H9 (cell line): ENCODE results near the gene EHHADH. TPM values are rescaled to one million over a fixed set of nuclear protein-coding genes. Genes with fewer than 3 reads are reported as not detected.

Experiments
- DNase-seq: peaks from one replicate; pipeline ENCODE4 v3.0.0-alpha.2; 2017
- H2AFZ ChIP-seq: one replicate; pipeline ENCODE4 v1.6.1; 2013; ENCODE audit warnings: mild to moderate bottlenecking, low read length, control low read depth, moderate library complexity
- H2AK5ac ChIP-seq: 2 replicates; pipeline ENCODE4 v1.6.1; 2013; ENCODE audit warnings: low read length, control low read depth, mixed read lengths; ENCODE audit not compliant: insufficient read length
- H2BK120ac ChIP-seq: one replicate; pipeline ENCODE4 v1.6.1; 2013; ENCODE audit warnings: low read depth, mild to moderate bottlenecking, low read length, control low read depth, inconsistent platforms; ENCODE audit not compliant: poor library complexity, severe bottlenecking
- H2BK12ac ChIP-seq: 2 replicates; pipeline ENCODE4 v1.6.1; 2013; ENCODE audit warnings: low read length, control low read depth, mixed read lengths, low read depth; ENCODE audit not compliant: insufficient read length
- H2BK15ac ChIP-seq: 2 replicates; pipeline ENCODE4 v1.6.1; 2013; ENCODE audit warnings: low read depth, low read length, control low read depth
- H2BK20ac ChIP-seq: one replicate; pipeline ENCODE4 v1.6.1; 2013; ENCODE audit warnings: low read depth, mild to moderate bottlenecking, low read length, control low read depth, inconsistent platforms; ENCODE audit not compliant: poor library complexity, severe bottlenecking
- H2BK5ac ChIP-seq: 2 replicates; pipeline ENCODE4 v1.6.1; 2013; ENCODE audit warnings: low read length, control low read depth, mixed read lengths; ENCODE audit not compliant: insufficient read length
- H3K14ac ChIP-seq: 2 replicates; pipeline ENCODE4 v1.6.1; 2013; ENCODE audit warnings: low read length, control low read depth; ENCODE audit not compliant: insufficient read depth
- H3K18ac ChIP-seq: 2 replicates; pipeline ENCODE4 v1.6.1; 2013; ENCODE audit warnings: low read depth, mild to moderate bottlenecking, mixed read lengths, low read length, control low read depth; ENCODE audit not compliant: insufficient read length
- H3K23ac ChIP-seq: 2 replicates; pipeline ENCODE4 v1.6.1; 2013; ENCODE audit warnings: low read length, control low read depth, mixed read lengths, low read depth; ENCODE audit not compliant: insufficient read length
- H3K23me2 ChIP-seq: 2 replicates; pipeline ENCODE4 v1.6.1; 2013; ENCODE audit warnings: low read depth, mild to moderate bottlenecking, mixed read lengths, low read length, control low read depth; ENCODE audit not compliant: insufficient read length, poor library complexity, severe bottlenecking
- H3K27ac ChIP-seq: 2 replicates; pipeline ENCODE4 v1.5.1; 2013; ENCODE audit warnings: low read length, control low read depth, mixed read lengths, low read depth; ENCODE audit not compliant: insufficient read length
- H3K27me3 ChIP-seq: 2 replicates; pipeline ENCODE4 v1.6.1; 2013; ENCODE audit warnings: low read length, control low read depth, inconsistent platforms; ENCODE audit not compliant: insufficient read depth
- H3K4ac ChIP-seq: 2 replicates; pipeline ENCODE4 v1.6.1; 2013; ENCODE audit warnings: low read depth, mild to moderate bottlenecking, control low read depth, inconsistent platforms, low read length, moderate library complexity
- H3K4me1 ChIP-seq: 2 replicates; pipeline ENCODE4 v1.6.1; 2013; ENCODE audit warnings: low read length, control low read depth, inconsistent platforms; ENCODE audit not compliant: insufficient read depth
- H3K4me2 ChIP-seq: 2 replicates; pipeline ENCODE4 v1.6.1; 2013; ENCODE audit warnings: low read length, control low read depth, mixed read lengths; ENCODE audit not compliant: insufficient read length, insufficient read depth
- H3K56ac ChIP-seq: 2 replicates; pipeline ENCODE4 v1.6.1; 2013; ENCODE audit warnings: low read depth, mild to moderate bottlenecking, mixed read lengths, low read length, control low read depth; ENCODE audit not compliant: insufficient read length
- H3K79me1 ChIP-seq: 2 replicates; pipeline ENCODE4 v1.6.1; 2013; ENCODE audit warnings: low read depth, mild to moderate bottlenecking, moderate library complexity, low read length, control low read depth, inconsistent platforms; ENCODE audit not compliant: insufficient read depth, poor library complexity, severe bottlenecking
- H3K79me2 ChIP-seq: 2 replicates; pipeline ENCODE4 v1.6.1; 2013; ENCODE audit warnings: low read length, control low read depth, inconsistent platforms; ENCODE audit not compliant: insufficient read depth
- H3K9ac ChIP-seq: 2 replicates; pipeline ENCODE4 v1.6.1; 2013; ENCODE audit warnings: low read length, control low read depth, mixed read lengths; ENCODE audit not compliant: insufficient read length; ENCODE audit errors: extremely low read depth
- H3K9me3 ChIP-seq: one replicate; pipeline ENCODE4 v1.6.1; 2013; ENCODE audit warnings: low read depth, low read length, inconsistent platforms; ENCODE audit not compliant: control insufficient read depth
- H3T11ph ChIP-seq: one replicate; pipeline ENCODE4 v1.6.1; 2013; ENCODE audit warnings: mild to moderate bottlenecking, low read length, control low read depth, inconsistent platforms
- H4K20me1 ChIP-seq: one replicate; pipeline ENCODE4 v1.6.1; 2013; ENCODE audit not compliant: control insufficient read depth, insufficient read length, insufficient read depth
- H4K5ac ChIP-seq: 2 replicates; pipeline ENCODE4 v1.6.1; 2013; ENCODE audit warnings: low read depth, mild to moderate bottlenecking, mixed read lengths, low read length, control low read depth; ENCODE audit not compliant: insufficient read length
- H4K8ac ChIP-seq: replicated peaks from 2 replicates; pipeline ENCODE4 v1.6.1; 2013; ENCODE audit warnings: low read length, control low read depth, mixed read lengths, low read depth; ENCODE audit not compliant: insufficient read length
- H4K91ac ChIP-seq: 2 replicates; pipeline ENCODE4 v1.6.1; 2013; ENCODE audit warnings: low read depth, mild to moderate bottlenecking, moderate library complexity, mixed read lengths, low read length, control low read depth; ENCODE audit not compliant: insufficient read length
- H3K27ac Mint-ChIP-seq, 3 experiments: 2 replicates in 2 of 3; 3 replicates in 1 of 3; pipeline ENCODE4 v1.8.0; 2020 to 2021; ENCODE audit warnings: mixed read lengths in 3 of 3, mild to moderate bottlenecking in 1 of 3, moderate library complexity in 1 of 3
- H3K27me3 Mint-ChIP-seq: 2 replicates; pipeline ENCODE4 v1.8.0; 2021; ENCODE audit warnings: low read depth, mild to moderate bottlenecking, moderate library complexity, mixed read lengths
- H3K36me3 Mint-ChIP-seq, 3 experiments: 2 replicates in 2 of 3; 3 replicates in 1 of 3; pipeline ENCODE4 v1.8.0; 2020 to 2021; ENCODE audit warnings: low read depth in 3 of 3, mixed read lengths in 3 of 3; ENCODE audit not compliant: insufficient read depth in 1 of 3
- H3K4me1 Mint-ChIP-seq, 2 experiments: 2 replicates each; pipeline ENCODE4 v1.8.0; 2020; ENCODE audit warnings: mixed read lengths in 2 of 2
- H3K4me3 Mint-ChIP-seq, 2 experiments: 2 replicates in 1 of 2; 3 replicates in 1 of 2; pipeline ENCODE4 v1.8.0; 2020 to 2021; ENCODE audit warnings: mild to moderate bottlenecking in 2 of 2, mixed read lengths in 2 of 2, moderate library complexity in 1 of 2
- H3K9me3 Mint-ChIP-seq, 2 experiments: 2 replicates in 1 of 2; 3 replicates in 1 of 2; pipeline ENCODE4 v1.8.0; 2020; ENCODE audit warnings: mild to moderate bottlenecking in 2 of 2, mixed read lengths in 2 of 2, moderate library complexity in 1 of 2
- CTCF ChIP-seq: fragments of 200-600 bp; sonication (generic); conservative IDR thresholded peaks from 3 replicates; pipeline ENCODE4 v1.8.0; 2021; ENCODE audit warnings: antibody characterized with exemption, mild to moderate bottlenecking
- total RNA-seq: library from RNA; stranded (reverse); gene quantifications from 2 replicates; pipeline ENCODE4 v1.2.1, GENCODE V29; 2021

The EHHADH gene
- total RNA-seq, 1 experiment from 2014 or later: 2.1 TPM

GRCh38 chr3:185225523-185225922 lies 28.3 kb downstream of the EHHADH start:
- H3K4me1 ChIP-seq: no peaks in the 10 kb centered on the region
- H2BK20ac ChIP-seq: no peak overlapping the region
- no peaks in the 10 kb centered on the region for H3K27me3 Mint-ChIP-seq
- H2AFZ ChIP-seq: no peak overlapping the region
- no peak overlapping the region for H4K8ac ChIP-seq
- no peak for DNase-seq
- no peak overlapping the region for H3K27ac ChIP-seq
- H3K23me2 ChIP-seq: no peaks in the 10 kb centered on the region
- H3K36me3 Mint-ChIP-seq: no peaks in the 10 kb centered on the region
- no peaks in the 10 kb centered on the region; a peak in 1 of 4 replicates for H3K4me1 Mint-ChIP-seq
- H2BK5ac ChIP-seq: no peak overlapping the region
- H3K9me3 Mint-ChIP-seq: no peaks in the 10 kb centered on the region; a peak in 1 of 5 replicates
- no peak overlapping the region for H3K4ac ChIP-seq
- H3K56ac ChIP-seq: no peak overlapping the region
- no peaks in the 10 kb centered on the region for H3K79me1 ChIP-seq
- H3K4me3 Mint-ChIP-seq: no peak overlapping the region
- H3K9me3 ChIP-seq: no peaks in the 10 kb centered on the region
- H4K20me1 ChIP-seq: no peaks in the 10 kb centered on the region
- no peak overlapping the region for H3K14ac ChIP-seq
- no peak overlapping the region for H4K91ac ChIP-seq
- H2AK5ac ChIP-seq: no peak overlapping the region
- H3T11ph ChIP-seq: no peak overlapping the region
- no peaks in the 10 kb centered on the region for H3K27me3 ChIP-seq
- no peak overlapping the region for H2BK15ac ChIP-seq
- no peak overlapping the region for H2BK12ac ChIP-seq
- no peak overlapping the region for H3K4me2 ChIP-seq
- no peak overlapping the region for H3K9ac ChIP-seq
- no peak overlapping the region for H4K5ac ChIP-seq
- no peak overlapping the region for H2BK120ac ChIP-seq
- no peak for TF ChIP-seq CTCF
- H3K18ac ChIP-seq: no peak overlapping the region
- H3K23ac ChIP-seq: no peak overlapping the region
- no peak overlapping the region for H3K27ac Mint-ChIP-seq
- H3K79me2 ChIP-seq: no peaks in the 10 kb centered on the region
